Glomerular visceral epithelial cell (primary cell): ENCODE data around the gene TM7SF2.
"Not testable (repeated sequence)": the region's sequence is repeated elsewhere in the genome, so short reads cannot be mapped to it uniquely, and the experiment has no call there.

ENCODE experiments used
- DNase-seq: peaks from one replicate; pipeline ENCODE4 v3.0.0-alpha.2; 2016; ENCODE audit errors: extremely low spot score

TM7SF2 gene

DNA sequence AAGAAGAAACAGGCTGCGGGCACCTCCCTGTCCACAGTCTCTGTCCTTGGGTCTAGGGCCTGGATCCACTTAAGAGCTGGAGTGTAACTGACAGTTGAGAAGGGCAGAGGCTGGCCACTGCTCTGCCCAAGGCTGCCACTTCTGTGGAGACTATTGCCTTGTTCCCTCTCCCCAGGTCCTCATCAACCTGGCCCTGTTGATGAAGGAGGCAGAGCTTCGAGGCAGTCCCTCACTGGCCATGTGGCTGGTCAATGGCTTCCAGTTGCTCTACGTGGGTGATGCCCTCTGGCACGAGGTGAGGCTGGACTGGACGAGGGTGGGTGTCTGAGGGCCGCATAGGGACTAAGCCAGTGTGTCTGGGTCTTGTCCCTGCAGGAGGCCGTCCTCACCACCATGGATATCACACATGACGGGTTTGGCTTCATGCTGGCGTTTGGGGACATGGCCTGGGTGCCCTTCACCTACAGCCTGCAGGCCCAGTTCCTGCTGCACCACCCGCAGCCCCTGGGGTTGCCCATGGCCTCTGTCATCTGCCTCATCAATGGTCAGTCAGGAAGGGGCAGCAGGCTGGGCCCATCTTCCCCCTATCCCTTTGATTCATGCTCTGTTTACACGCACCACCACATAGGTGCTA lies 3.0 kb downstream of the TM7SF2 start:
- DNase-seq = no peak

DNA sequence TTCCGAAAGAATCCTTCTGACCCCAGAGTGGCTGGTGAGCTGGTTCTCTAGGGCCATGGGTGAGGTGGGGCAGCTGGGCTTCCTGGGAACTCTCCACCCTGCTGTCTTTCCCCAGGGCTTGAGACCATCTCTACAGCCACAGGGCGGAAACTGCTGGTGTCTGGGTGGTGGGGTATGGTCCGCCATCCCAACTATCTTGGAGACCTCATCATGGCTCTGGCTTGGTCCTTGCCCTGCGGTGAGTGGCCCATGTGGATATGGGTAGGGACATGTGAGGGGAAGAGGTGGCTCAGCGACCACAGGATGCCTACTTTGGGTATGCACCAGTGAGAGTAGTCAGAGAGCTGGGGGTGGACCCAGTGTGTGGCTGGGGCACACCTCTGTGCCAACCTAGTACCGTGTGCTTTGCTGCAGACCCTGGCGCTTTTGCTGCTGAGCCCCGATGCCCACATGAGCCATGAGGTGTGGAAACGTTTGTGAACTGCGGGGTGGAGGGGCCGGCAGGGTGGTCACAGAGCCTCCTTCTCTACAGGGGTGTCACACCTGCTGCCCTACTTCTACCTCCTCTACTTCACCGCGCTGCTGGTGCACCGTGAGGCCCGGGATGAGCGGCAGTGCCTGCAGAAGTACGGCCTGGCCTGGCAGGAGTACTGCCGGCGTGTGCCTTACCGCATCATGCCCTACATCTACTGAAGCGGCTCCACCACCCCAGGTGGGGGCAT lies 3.9 kb downstream of the TM7SF2 start:
- no peak for DNase-seq

DNA sequence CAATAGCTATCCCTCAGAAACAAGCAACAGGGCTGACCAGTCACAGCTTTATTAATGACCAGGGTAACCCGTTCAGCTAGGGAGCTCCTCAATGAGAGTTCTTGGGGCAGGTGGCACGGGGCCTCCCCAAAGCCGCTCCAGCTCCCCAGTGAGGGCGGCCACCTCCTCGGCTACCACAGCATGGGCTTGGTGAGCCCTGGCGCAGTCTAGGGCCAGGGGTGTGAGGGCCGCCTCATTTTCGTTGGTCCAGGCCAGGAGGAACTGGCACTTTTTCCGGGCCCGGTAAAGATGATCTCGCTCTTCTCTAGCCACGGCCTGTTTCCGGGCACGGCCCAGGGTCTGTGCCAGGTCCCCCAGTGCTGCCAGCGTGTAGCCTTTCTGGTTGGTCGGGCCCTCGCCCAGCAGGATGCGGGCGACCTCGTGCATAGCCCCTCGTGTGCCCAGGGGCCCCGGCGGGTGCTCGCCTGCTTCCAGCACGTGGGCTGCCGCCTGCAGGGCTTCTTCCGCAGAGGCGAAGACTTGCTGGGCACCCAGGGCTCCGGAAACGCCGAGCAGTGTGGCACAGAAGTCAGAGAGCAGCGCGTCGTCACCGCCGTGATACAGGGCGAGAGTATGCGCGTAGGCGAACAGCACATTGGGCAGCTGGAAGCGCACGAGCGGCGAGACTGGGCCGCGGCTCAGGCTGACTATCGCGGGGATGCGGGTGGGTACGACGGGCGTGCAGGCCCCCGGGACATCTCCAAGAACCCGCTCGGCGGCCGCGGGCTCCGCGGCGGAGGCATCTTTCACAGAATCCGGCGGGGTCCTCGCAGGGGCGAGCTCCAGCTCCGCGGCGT lies 4.9 kb downstream of the TM7SF2 start:
- no peak for DNase-seq

DNA sequence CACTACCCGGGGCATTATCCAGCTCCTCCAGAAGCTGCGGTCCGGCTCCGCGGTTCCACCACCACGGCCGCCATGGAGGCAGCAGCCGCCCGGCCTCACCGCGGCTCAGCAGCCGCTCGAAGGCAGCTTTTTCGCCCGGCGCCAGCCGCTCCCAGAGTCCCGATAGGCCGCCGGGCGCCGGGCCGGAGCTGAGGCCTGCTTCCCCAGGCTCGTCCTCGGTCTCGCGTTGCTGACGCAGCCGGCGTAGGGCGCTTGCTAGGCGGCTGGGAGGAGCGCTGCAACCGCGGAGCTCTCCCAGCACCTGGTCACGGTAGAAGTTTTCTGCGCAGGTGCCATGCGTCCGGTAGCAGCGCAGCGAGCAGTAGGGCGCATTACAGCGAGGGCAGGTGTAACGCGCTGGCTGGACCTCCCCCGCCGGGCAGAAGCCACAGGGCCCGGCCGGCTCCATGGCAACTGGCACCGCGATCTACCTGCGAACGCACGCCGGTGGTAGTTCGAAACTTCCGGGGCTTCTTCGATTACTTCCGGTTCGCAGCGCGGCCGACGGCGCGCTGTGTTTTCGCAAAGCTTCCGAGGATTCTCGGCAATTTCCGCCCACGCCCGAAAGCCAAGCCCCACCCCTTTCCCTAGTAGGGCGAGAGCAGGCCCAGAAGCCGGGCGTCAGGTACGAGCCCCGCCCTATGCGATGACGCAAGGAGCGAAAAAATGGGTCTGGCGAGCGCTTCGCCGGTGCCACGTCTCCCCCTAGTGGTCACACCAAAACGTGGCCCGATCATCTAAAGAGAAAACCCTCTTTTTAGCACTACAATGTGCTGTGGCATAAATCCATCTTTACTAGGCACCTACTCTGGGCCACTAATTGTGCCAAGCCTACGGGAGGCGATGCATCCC lies 5.8 kb downstream of the TM7SF2 start, which contains the start of gene ZNHIT2:
Gene ZNHIT2, minus strand, starts transcription at position 496 of the 891 bp plus-strand sequence. Its CDS starts 48 bp downstream, at position 448.
- DNase-seq = peak; percentile 99

- no peak for DNase-seq
These were observed 6.6 kb downstream of the TM7SF2 start for GRCh38 chr11:65118097-65118837.

- not testable (repeated sequence) for DNase-seq
These were observed 7.4 kb downstream of the TM7SF2 start for GRCh38 chr11:65118891-65119669.

DNA sequence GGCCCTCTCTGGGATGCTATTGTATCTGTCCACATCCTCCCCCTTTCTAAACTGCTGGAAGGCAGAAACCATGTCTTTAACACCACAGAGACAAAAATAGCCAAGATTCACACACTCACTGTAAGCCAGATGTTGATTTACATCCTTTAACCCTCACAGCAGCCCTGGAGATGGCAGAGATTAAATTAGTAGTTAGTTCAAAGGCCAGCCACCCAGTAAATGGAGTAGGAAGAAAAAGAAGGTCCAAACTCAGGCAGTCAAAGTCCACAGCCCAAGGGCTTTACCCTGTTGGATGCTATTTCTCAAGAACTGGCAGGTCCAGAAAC lies 8.0 kb downstream of the TM7SF2 start:
- no peak for DNase-seq

- DNase-seq = no peak
These were observed 9.2 kb downstream of the TM7SF2 start for GRCh38 chr11:65120831-65121230.

GRCh38 chr11:65121447-65121864 lies 9.8 kb downstream of the TM7SF2 start:
- DNase-seq = no peak

GRCh38 chr11:65121865-65122696 lies 10.4 kb downstream of the TM7SF2 start, which contains the start of the genes FAU and MRPL49:
TSS of gene FAU (minus strand) at chr11:65122134. CDS start at chr11:65121813, 321 bp downstream.
TSS of gene MRPL49 (plus strand) at chr11:65122321. CDS start at chr11:65122347, 26 bp downstream.
- DNase-seq = peak; percentile 96

DNA sequence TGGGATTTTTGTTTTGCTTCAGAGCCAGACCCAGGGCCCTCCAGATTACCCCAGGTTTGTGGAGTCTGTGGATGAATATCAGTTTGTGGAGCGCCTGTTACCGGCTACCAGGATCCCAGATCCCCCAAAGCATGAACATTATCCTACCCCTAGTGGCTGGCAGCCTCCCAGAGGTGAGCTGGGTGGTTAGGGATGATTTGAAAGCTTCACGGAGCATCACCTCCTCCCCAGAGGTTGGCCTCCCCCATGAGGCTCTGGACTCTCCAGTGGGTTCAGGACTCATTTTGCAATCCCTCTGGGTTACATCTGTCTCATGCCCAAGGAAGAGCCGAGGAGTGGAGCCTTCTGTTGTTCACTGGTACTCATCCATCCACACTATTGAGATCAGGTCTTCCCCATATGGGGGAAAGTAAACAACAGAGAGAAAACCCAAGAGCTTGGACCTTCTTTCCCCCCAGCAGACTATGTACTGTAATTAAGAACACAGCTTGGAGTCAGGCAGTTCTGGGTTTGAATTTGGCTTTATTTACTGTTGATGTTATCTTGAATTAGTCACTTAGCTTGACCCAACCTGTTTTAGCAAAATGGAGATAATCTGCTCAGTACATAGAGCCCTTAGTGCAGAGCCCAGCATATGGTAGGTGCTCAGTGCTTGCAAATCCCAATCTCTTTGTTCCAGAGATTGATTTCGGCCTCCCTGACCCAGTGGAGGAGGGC lies 13.0 kb downstream of the TM7SF2 start:
- no peak for DNase-seq

DNA sequence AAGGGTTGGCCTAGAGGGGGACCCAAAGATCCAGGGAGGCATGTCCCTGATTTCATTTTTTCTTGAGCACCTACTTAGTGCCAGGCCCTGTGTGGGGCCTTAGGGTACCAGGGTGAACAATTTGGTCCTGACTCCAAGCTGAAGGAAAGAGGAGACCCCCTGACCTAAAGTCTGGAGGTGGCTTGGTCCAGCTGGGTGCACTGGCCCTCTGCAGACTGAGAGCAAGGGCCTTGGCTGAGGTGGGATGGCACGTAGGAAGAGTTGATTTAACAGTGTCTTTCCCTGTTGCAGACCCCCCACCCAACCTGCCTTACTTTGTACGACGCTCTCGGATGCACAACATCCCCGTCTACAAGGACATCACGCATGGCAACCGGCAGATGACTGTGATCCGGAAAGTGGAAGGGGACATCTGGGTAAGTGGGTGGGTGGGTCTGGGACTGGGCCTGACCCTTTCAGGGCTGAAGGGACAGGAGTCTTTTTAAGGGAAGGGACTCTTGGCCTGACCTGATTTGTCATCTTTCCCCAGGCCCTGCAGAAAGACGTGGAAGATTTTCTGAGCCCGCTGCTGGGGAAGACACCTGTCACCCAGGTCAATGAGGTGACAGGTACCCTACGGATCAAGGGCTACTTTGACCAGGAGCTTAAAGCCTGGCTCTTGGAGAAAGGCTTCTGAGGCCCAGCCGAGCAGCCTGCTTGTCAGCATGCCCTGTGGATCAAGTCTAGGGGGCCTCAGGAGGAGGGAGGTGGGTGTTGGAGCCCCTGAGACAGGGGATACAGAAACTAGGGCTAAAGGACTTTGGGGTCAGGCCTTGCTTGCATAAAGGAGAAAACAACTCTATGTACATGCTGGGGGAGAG lies 13.8 kb downstream of the TM7SF2 start:
- DNase-seq = no peak

DNA sequence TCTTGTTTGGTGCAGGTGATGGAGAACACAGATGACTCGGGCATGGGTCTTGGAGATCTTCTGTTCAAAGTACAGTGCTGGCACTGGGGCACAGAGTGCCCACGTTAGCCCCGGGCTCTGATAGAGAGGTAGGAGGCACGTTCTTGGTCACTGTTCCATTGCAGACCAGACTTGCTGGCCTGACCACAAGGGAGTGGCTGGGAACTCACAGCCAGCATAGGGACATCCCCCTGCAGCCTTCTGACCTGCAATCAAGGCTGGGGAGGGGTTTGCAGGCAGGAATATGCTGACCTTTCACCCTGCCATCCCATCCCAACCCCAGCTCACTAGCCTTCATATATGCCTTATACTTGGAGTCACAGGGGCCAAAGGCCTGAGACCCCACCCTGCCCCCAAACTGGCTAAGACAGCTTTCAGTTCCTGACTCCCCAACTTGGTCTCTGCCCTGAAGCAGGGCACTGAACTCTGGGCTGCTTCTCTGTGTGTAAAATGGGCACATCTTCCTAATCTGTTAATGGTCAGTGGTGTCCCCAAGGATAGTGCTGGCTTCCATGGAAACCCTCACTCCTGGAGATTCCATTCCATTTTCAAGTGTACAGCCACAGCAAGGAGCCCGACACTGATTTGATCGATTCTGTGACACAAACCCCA lies 15.1 kb downstream of the TM7SF2 start:
- DNase-seq = no peak

DNA sequence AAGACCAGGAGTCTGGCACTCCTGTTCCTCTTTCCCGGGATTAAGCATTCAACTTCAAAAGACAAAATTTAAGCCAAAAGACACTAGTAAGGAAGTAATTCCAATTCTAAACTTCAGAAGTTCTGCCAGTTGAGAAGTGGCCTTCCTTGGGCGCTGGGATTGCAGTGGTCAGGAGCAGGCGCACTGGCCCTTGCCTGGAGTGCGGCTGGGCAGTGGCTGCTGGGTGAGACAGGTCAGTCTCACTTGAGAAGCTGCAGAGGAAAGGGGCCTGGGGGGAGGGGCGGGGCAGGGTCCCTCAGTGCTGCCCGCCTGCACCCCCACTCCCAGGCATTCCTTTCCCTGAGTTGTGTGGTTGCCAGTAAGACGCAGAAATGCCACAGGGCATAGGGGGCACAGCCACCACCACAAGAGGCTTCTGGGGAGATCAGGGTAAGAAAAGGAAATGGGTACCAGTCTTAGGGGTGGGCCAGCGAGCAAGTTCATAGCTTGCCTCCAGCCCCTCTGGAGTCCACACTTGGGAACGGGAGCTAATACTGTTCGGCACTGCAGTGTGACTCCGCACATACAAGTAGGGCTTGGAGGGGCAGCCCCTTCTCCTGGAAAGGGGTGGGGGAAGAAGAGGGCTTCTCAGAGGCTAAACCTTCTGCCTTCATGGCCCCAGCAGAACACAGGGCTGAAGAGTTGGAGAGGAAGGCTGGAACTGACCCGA lies 16.0 kb downstream of the TM7SF2 start:
- no peak for DNase-seq

DNA sequence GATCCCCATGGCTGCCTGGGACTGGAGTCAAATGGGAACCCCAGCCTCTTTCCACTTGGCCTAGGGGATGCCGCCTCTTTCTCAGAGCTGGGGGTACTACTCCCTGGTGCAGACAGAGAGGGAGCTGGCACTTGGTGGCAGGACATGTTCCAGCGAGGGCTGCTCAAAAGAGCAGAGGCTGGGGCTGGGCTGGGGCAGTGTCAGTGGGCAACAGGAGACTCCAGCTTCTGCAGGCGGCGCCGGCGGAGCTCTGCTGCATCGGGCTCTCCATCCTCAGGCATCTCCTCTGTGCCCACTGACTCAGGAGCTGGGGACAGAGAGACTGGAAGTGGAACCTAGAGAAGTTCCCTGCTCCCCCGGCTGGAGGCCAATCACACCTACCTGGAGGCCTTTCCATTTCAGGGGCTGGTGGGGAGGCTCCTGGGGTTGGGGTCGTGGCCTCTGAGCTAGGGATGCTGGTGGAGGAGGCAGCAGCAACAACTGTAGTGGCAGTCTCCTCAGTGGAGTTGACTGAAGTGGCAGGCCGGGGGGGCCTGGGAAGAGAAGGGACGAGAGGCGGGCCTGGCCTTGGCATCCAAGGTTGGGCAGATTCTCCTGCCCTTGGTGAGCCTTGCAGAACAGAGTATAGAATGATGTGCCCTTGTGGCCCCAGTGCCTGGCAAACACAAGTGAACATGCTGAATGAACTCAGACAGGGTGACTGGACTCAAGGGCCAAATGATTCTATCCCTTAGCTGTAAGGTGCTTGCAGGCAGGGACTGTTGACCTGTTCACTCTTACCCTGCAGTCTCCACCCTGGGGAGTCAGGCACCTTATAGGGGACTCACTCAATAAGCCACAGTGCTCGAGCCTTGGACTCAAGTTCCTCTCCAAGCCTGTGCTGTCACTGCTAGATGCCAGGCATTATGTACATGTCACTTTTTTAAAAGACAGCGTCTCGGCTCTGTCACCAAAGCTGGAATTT lies 16.8 kb downstream of the TM7SF2 start:
- DNase-seq = no peak
